ENCODE data around the gene PIP5K1B. TPM values are rescaled to one million over a fixed set of nuclear protein-coding genes. Genes with fewer than 3 reads are reported as not detected.

The PIP5K1B gene
- total and polyA plus RNA-seq, 10 of the 15 experiments (the other 5 are each of a cell fraction or from before 2014, with no cell fraction given): 6.8 to 16.3 (median 10.6) TPM

DNA sequence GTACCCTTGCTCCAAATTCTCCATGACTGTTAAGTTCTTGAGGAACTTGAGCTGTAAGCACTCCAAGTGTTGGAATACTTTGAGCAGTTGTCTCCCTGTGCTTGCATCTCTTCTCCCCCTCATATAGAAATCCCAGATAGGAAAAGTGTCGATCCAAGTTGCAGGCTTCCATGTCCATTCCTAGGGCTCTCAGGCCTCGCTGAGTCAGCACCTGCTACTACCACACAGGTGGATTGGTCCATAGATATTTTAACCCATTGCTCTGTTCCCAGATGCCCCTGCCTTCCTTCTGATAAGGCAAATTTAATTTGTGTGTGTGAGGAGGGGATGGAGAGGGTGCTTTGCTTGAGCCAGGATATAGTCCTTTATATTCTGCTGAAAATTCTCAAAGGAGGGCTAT lies 95.8 kb downstream of the PIP5K1B start (continued):
- TF ChIP-seq, protein P1, sequence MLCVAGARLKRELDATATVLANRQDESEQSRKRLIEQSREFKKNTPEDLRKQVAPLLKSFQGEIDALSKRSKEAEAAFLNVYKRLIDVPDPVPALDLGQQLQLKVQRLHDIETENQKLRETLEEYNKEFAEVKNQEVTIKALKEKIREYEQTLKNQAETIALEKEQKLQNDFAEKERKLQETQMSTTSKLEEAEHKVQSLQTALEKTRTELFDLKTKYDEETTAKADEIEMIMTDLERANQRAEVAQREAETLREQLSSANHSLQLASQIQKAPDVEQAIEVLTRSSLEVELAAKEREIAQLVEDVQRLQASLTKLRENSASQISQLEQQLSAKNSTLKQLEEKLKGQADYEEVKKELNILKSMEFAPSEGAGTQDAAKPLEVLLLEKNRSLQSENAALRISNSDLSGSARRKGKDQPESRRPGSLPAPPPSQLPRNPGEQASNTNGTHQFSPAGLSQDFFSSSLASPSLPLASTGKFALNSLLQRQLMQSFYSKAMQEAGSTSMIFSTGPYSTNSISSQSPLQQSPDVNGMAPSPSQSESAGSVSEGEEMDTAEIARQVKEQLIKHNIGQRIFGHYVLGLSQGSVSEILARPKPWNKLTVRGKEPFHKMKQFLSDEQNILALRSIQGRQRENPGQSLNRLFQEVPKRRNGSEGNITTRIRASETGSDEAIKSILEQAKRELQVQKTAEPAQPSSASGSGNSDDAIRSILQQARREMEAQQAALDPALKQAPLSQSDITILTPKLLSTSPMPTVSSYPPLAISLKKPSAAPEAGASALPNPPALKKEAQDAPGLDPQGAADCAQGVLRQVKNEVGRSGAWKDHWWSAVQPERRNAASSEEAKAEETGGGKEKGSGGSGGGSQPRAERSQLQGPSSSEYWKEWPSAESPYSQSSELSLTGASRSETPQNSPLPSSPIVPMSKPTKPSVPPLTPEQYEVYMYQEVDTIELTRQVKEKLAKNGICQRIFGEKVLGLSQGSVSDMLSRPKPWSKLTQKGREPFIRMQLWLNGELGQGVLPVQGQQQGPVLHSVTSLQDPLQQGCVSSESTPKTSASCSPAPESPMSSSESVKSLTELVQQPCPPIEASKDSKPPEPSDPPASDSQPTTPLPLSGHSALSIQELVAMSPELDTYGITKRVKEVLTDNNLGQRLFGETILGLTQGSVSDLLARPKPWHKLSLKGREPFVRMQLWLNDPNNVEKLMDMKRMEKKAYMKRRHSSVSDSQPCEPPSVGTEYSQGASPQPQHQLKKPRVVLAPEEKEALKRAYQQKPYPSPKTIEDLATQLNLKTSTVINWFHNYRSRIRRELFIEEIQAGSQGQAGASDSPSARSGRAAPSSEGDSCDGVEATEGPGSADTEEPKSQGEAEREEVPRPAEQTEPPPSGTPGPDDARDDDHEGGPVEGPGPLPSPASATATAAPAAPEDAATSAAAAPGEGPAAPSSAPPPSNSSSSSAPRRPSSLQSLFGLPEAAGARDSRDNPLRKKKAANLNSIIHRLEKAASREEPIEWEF (IDR thresholded peaks at IDR 0.05; ENCODE audit: insufficient replicate concordance, low read depth, low read length): no peak
- TF ChIP-seq, protein P2, sequence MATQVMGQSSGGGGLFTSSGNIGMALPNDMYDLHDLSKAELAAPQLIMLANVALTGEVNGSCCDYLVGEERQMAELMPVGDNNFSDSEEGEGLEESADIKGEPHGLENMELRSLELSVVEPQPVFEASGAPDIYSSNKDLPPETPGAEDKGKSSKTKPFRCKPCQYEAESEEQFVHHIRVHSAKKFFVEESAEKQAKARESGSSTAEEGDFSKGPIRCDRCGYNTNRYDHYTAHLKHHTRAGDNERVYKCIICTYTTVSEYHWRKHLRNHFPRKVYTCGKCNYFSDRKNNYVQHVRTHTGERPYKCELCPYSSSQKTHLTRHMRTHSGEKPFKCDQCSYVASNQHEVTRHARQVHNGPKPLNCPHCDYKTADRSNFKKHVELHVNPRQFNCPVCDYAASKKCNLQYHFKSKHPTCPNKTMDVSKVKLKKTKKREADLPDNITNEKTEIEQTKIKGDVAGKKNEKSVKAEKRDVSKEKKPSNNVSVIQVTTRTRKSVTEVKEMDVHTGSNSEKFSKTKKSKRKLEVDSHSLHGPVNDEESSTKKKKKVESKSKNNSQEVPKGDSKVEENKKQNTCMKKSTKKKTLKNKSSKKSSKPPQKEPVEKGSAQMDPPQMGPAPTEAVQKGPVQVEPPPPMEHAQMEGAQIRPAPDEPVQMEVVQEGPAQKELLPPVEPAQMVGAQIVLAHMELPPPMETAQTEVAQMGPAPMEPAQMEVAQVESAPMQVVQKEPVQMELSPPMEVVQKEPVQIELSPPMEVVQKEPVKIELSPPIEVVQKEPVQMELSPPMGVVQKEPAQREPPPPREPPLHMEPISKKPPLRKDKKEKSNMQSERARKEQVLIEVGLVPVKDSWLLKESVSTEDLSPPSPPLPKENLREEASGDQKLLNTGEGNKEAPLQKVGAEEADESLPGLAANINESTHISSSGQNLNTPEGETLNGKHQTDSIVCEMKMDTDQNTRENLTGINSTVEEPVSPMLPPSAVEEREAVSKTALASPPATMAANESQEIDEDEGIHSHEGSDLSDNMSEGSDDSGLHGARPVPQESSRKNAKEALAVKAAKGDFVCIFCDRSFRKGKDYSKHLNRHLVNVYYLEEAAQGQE (IDR thresholded peaks at IDR 0.05; ENCODE audit: low read depth, low read length): no peak
- no peak for TF ChIP-seq NR2C2 (IDR thresholded peaks at IDR 0.05; ENCODE audit: borderline replicate concordance, control insufficient read depth, insufficient read length, low read depth)
